NCI-H2107 treated with DMSO at 0.1 percent for 48 hours (cell line): ENCODE measurements around the gene GAGE12H.
"Not testable (repeated sequence)": the region's sequence is repeated elsewhere in the genome, so short reads cannot be mapped to it uniquely, and the experiment has no call there.

Source experiments
- DNase-seq: peaks from one replicate; lab custom pipeline; 2025; ENCODE audit not compliant: unreplicated experiment; lab: John Stamatoyannopoulos, UW

Gene GAGE12H, protein sequence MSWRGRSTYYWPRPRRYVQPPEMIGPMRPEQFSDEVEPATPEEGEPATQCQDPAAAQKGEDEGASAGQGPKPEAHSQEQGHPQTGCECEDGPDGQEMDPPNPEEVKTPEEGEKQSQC

DNA sequence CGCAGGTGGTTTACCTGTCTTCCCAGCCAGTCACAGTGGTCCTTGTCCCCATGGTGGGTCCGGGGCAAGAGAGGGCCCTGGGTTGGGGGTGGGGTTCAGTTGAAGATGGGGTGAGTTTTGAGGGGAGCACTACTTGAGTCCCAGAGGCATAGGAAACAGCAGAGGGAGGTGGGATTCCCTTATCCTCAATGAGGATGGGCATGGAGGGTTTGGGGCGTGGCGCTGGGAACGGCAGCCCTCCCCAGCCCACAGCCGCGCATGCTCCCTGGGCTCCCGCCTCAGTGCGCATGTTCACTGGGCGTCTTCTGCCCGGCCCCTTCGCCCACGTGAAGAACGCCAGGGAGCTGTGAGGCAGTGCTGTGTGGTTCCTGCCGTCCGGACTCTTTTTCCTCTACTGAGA lies at the start of gene GAGE12H:
Gene GAGE12H (plus strand): TSS at position 301 of the 400 bp plus-strand sequence. CDS start 1,155 bp downstream, outside the sequence.
- not testable (repeated sequence) for DNase-seq

DNA sequence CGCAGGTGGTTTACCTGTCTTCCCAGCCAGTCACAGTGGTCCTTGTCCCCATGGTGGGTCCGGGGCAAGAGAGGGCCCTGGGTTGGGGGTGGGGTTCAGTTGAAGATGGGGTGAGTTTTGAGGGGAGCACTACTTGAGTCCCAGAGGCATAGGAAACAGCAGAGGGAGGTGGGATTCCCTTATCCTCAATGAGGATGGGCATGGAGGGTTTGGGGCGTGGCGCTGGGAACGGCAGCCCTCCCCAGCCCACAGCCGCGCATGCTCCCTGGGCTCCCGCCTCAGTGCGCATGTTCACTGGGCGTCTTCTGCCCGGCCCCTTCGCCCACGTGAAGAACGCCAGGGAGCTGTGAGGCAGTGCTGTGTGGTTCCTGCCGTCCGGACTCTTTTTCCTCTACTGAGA lies 47.9 kb upstream of the GAGE12H start, which contains the start of gene GAGE12C:
Gene GAGE12C (plus strand): TSS at position 301 of the 400 bp plus-strand sequence. CDS start 1,155 bp downstream, outside the sequence.
- not testable (repeated sequence) for DNase-seq

GRCh38 chrX:49541433-49541832 lies 38.3 kb upstream of the GAGE12H start, which contains the start of gene GAGE12D:
Gene GAGE12D, plus strand, starts transcription at chrX:49541733. Its CDS starts 1,155 bp downstream, at chrX:49542888.
- not testable (repeated sequence) for DNase-seq

DNA sequence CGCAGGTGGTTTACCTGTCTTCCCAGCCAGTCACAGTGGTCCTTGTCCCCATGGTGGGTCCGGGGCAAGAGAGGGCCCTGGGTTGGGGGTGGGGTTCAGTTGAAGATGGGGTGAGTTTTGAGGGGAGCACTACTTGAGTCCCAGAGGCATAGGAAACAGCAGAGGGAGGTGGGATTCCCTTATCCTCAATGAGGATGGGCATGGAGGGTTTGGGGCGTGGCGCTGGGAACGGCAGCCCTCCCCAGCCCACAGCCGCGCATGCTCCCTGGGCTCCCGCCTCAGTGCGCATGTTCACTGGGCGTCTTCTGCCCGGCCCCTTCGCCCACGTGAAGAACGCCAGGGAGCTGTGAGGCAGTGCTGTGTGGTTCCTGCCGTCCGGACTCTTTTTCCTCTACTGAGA lies 28.8 kb upstream of the GAGE12H start, which contains the start of gene GAGE12E:
Gene GAGE12E (plus strand): TSS at position 301 of the 400 bp plus-strand sequence. CDS start 1,155 bp downstream, outside the sequence.
- not testable (repeated sequence) for DNase-seq

DNA sequence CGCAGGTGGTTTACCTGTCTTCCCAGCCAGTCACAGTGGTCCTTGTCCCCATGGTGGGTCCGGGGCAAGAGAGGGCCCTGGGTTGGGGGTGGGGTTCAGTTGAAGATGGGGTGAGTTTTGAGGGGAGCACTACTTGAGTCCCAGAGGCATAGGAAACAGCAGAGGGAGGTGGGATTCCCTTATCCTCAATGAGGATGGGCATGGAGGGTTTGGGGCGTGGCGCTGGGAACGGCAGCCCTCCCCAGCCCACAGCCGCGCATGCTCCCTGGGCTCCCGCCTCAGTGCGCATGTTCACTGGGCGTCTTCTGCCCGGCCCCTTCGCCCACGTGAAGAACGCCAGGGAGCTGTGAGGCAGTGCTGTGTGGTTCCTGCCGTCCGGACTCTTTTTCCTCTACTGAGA lies 19.2 kb upstream of the GAGE12H start, which contains the start of gene GAGE12F:
Gene GAGE12F (plus strand): TSS at position 301 of the 400 bp plus-strand sequence. CDS start 1,155 bp downstream, outside the sequence.
- not testable (repeated sequence) for DNase-seq

GRCh38 chrX:49568728-49569127 lies 11.0 kb upstream of the GAGE12H start:
- not testable (repeated sequence) for DNase-seq

GRCh38 chrX:49569152-49569551 lies 10.6 kb upstream of the GAGE12H start:
- not testable (repeated sequence) for DNase-seq

DNA sequence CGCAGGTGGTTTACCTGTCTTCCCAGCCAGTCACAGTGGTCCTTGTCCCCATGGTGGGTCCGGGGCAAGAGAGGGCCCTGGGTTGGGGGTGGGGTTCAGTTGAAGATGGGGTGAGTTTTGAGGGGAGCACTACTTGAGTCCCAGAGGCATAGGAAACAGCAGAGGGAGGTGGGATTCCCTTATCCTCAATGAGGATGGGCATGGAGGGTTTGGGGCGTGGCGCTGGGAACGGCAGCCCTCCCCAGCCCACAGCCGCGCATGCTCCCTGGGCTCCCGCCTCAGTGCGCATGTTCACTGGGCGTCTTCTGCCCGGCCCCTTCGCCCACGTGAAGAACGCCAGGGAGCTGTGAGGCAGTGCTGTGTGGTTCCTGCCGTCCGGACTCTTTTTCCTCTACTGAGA lies 9.6 kb upstream of the GAGE12H start, which contains the start of gene GAGE12G:
Gene GAGE12G (plus strand): TSS at position 301 of the 400 bp plus-strand sequence. CDS start 1,155 bp downstream, outside the sequence.
- not testable (repeated sequence) for DNase-seq

- DNase-seq: not testable (repeated sequence)
These were observed 9.4 kb downstream of the GAGE12H start, which contains the start of gene GAGE2A for GRCh38 chrX:49589196-49589595. Gene GAGE2A, plus strand, starts transcription at chrX:49589496. Its CDS starts 1,155 bp downstream, at chrX:49590651.

DNA sequence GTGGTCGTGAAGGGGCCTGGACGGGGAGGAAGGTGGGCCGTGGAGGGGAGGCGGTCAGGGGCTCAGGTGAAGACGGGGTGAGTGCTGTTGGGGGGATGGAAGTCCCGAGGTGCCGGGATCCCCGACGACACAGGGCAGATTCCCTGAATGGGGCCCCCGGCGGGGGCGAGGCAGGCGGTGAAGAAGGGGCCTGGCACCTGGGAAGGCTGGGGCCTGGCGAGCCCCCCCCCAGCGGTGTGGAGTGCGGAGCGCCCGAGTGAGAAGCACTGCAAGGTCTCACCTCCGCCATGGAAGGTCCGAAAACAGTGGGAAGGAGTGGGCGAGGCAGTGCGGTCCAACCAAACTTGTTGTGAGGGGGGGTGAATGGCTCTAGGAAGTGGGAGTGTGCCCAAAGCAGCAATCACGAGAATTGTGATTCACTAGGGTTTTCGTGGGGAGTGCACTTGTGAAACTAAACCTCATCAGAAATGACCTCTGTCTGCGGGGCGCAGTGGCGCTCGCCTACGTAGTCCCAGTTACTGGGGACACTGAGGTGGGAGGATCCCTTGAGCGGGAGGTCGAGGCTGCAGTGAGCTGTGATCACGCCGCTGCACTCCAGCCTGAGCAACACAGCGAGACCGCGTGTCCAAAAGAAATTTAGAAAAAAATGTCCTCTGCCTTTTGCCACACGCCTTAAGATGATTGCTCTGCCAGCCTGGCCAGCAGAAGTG lies 10.2 kb downstream of the GAGE12H start:
- not testable (repeated sequence) for DNase-seq

DNA sequence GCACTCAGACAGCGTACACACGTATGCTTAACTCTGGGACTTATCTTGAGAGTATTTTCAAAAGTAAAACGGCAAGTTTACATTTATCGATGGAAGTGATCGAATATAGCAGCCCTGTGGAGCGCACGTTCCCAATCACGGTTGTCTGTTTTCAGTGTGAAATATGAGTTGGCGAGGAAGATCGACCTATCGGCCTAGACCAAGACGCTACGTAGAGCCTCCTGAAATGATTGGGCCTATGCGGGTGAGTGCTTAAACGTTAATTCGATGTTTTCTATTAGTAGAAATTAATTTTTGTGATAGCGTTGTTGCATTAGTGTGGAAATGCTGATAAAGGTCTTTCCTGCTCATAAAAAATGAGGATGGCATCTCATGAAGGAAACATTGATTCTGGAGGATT lies 10.7 kb downstream of the GAGE12H start:
- not testable (repeated sequence) for DNase-seq

DNA sequence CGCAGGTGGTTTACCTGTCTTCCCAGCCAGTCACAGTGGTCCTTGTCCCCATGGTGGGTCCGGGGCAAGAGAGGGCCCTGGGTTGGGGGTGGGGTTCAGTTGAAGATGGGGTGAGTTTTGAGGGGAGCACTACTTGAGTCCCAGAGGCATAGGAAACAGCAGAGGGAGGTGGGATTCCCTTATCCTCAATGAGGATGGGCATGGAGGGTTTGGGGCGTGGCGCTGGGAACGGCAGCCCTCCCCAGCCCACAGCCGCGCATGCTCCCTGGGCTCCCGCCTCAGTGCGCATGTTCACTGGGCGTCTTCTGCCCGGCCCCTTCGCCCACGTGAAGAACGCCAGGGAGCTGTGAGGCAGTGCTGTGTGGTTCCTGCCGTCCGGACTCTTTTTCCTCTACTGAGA lies 19.0 kb downstream of the GAGE12H start, which contains the start of gene GAGE1:
Gene GAGE1 (plus strand): TSS at position 301 of the 400 bp plus-strand sequence. CDS start 1,155 bp downstream, outside the sequence.
- not testable (repeated sequence) for DNase-seq

DNA sequence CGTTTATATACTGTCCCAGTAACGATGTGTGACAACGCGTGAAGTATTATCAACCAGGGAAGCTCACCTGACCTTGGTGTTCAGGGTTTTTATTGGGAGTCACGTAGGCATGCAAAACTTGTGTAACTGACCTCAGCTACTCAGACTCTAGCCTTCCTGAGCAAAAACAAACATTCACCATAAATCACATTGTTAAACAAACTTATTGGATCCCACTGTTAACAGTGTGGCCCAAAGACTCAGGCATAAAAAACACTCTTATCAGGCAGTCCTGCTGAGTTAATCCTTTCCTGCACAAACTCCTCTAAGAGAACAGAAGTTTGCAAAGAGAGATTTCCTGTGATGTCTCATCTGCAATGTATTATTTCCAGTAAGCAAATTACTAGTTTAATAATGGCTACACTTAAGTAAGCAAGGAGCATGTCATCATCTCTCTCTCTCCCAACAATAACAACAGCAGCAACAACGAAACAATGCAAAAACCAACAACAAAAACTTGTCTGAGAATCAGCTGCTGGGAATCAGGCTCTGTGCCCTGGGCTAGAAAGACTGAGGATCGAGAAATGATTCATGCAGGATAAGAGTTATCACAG lies 31.1 kb downstream of the GAGE12H start:
- no peak for DNase-seq

DNA sequence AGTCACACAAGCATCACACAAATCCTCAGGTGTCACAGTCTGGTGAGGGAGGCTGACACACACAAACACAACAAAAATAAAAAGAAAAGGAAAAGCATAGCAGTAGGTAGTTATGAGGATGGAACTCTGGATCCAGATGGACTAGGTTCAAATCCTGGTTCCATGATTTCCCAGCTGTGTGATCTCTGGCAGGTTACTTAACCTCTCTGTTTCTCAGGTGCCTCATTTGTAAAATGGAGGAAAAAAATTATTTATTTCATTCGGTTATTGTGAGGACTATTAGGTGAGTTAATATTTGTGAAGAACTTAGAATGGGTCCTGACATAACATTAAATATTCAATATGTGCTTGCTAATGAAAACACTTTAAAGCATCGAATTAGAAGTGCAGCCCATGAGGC lies 38.8 kb downstream of the GAGE12H start:
- DNase-seq: no peak

DNA sequence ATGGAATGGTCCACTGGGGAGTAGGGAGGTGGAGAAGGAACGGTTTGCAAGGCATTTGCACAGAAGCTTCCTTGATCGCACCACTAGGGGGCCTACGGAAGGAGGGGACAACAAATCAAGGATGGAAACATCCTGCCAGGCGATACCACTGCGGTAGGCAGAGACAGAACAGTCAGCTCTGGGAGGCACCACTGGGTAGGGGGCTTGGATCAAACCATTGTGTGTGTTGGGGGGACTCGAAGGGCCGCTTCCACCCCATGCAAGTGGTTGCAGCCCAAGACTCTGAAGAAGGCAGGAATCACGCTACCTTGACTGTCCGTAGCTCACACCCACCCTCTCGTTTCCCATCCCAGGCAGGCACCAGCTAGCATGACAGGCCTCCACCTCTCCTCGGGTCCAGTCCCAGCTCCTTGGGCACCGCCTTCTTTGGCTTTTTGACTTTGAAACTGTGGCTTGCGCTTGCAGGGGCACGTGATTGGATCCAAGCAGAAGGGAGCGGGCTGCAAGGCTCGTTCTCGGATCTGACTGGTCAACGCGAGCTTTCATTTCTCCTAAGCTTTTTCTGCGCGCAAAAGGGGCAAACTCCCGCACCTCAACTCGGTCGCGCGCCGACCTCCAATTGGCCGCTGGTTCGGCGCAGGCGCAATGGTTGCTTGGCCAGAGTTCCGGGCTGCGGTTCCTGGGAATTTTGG lies 47.5 kb downstream of the GAGE12H start:
- no peak for DNase-seq
